Trophoblast cell (in vitro differentiated cells and primary cell): ENCODE results near the gene SP110.
A peak's percentile ranks its signal among the peaks of the same experiment; 100 is the strongest.

Source experiments
- DNase-seq, 2 donors: peaks; one replicate each; pipeline ENCODE4 v3.0.0-alpha.2; 2016
- H2AFZ ChIP-seq: 2 replicates; pipeline ENCODE4 v1.6.1; 2013; ENCODE audit warnings: low read length, moderate library complexity, mild to moderate bottlenecking; ENCODE audit not compliant: insufficient read depth, poor library complexity
- H2AK5ac ChIP-seq: 2 replicates; pipeline ENCODE4 v1.6.1; 2013; ENCODE audit warnings: mild to moderate bottlenecking, low read length
- H2BK120ac ChIP-seq: 2 replicates; pipeline ENCODE4 v1.6.1; 2013; ENCODE audit warnings: low read length, mild to moderate bottlenecking, moderate library complexity; ENCODE audit not compliant: insufficient read depth, poor library complexity
- H2BK12ac ChIP-seq: 2 replicates; pipeline ENCODE4 v1.6.1; 2013; ENCODE audit warnings: mild to moderate bottlenecking, low read length, moderate library complexity
- H2BK5ac ChIP-seq: 2 replicates; pipeline ENCODE4 v1.6.1; 2013; ENCODE audit warnings: low read length, low read depth, moderate library complexity, mild to moderate bottlenecking; ENCODE audit not compliant: poor library complexity
- H3K14ac ChIP-seq: 2 replicates; pipeline ENCODE4 v1.6.1; 2013; ENCODE audit warnings: mild to moderate bottlenecking, low read length
- H3K18ac ChIP-seq: 2 replicates; pipeline ENCODE4 v1.6.1; 2013; ENCODE audit warnings: mild to moderate bottlenecking, low read length
- H3K23ac ChIP-seq: 2 replicates; pipeline ENCODE4 v1.6.1; 2013; ENCODE audit warnings: low read length
- H3K27ac ChIP-seq: 2 replicates; pipeline ENCODE4 v1.5.1; 2013; ENCODE audit warnings: low read depth, mild to moderate bottlenecking, inconsistent platforms, low read length, moderate library complexity
- H3K27me3 ChIP-seq: 2 replicates; pipeline ENCODE4 v1.6.1; 2013; ENCODE audit warnings: inconsistent platforms, mild to moderate bottlenecking, low read length, moderate library complexity; ENCODE audit not compliant: insufficient read depth
- H3K36me3 ChIP-seq, 2 experiments: 1 replicate in 1 of 2; 2 replicates in 1 of 2; pipeline ENCODE4 v1.6.1; 2013; ENCODE audit warnings: low read length in 2 of 2, mild to moderate bottlenecking in 2 of 2, moderate library complexity in 1 of 2; ENCODE audit not compliant: insufficient read depth in 2 of 2, control insufficient read depth in 1 of 2
- H3K4ac ChIP-seq: 2 replicates; pipeline ENCODE4 v1.6.1; 2013; ENCODE audit warnings: low read depth, mild to moderate bottlenecking, low read length, moderate library complexity
- H3K4me1 ChIP-seq, 2 experiments: 1 replicate in 1 of 2; 2 replicates in 1 of 2; pipeline ENCODE4 v1.6.1; 2013; ENCODE audit warnings: low read length in 2 of 2, mild to moderate bottlenecking in 2 of 2, moderate library complexity in 1 of 2; ENCODE audit not compliant: insufficient read depth in 2 of 2, control insufficient read depth in 1 of 2
- H3K4me2 ChIP-seq: 2 replicates; pipeline ENCODE4 v1.6.1; 2013; ENCODE audit warnings: inconsistent platforms, mild to moderate bottlenecking, low read length, moderate library complexity
- H3K4me3 ChIP-seq: 2 replicates; pipeline ENCODE4 v1.5.1; 2013; ENCODE audit warnings: mild to moderate bottlenecking, low read depth, low read length, inconsistent platforms
- H3K79me1 ChIP-seq: one replicate; pipeline ENCODE4 v1.6.1; 2013; ENCODE audit warnings: low read length
- H3K79me2 ChIP-seq: 2 replicates; pipeline ENCODE4 v1.6.1; 2013; ENCODE audit warnings: low read length, mild to moderate bottlenecking; ENCODE audit not compliant: control insufficient read depth, insufficient read depth, poor library complexity
- H3K9ac ChIP-seq: 2 replicates; pipeline ENCODE4 v1.6.1; 2013; ENCODE audit warnings: mild to moderate bottlenecking, low read length
- H3K9me3 ChIP-seq: 2 replicates; pipeline ENCODE4 v1.6.1; 2013; ENCODE audit warnings: low read depth, mild to moderate bottlenecking, control low read depth, inconsistent platforms, low read length; ENCODE audit not compliant: insufficient read depth
- H4K12ac ChIP-seq: 2 replicates; pipeline ENCODE4 v1.6.1; 2013; ENCODE audit warnings: low read depth, mild to moderate bottlenecking, low read length, moderate library complexity
- H4K8ac ChIP-seq: 2 replicates; pipeline ENCODE4 v1.6.1; 2013; ENCODE audit warnings: low read depth, mild to moderate bottlenecking, low read length, moderate library complexity
- H4K91ac ChIP-seq: one replicate; pipeline ENCODE4 v1.6.1; 2013; ENCODE audit warnings: low read depth, mild to moderate bottlenecking, low read length, moderate library complexity
- WGBS: extraction: QIAGEN DNeasy Blood & Tissue Kit; methylation state at CpG from one replicate; pipeline ENCODE4 v1.1.7; 2013; ENCODE audit warnings: missing lambda C conversion rate; ENCODE audit not compliant: insufficient read length, insufficient coverage; ENCODE audit errors: extremely low coverage; 5-methylcytosine and 5-hydroxymethylcytosine counted together

Gene SP110

DNA sequence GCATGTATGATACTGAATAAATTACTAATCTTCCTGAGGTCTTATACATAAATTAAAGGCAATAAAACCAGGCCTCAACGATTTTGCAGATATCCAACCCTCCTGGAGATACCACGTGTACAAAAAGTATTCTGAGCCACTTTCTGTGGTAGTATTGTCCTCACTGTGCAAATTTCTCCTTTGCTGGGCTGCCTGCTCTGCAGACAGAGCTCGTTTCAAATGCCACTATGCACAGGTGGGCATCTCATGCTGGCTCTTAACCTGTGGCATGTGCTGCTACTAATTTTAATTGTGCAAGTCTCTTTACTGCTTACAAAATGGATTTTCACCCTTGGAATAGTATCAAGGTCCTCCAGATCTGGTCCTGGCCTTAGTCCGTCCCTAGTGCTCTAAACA, 84.7 kb downstream of the SP110 start:
- no peaks in the 10 kb centered on the region for H3K4me1 ChIP-seq
- no peak overlapping the region for H3K4ac ChIP-seq
- no peaks in the 10 kb centered on the region for H3K36me3 ChIP-seq
- no peak overlapping the region for H3K9ac ChIP-seq
- H4K8ac ChIP-seq, result no peak overlapping the region
- peaks cover 2% of the 10 kb centered on the region for H3K9me3 ChIP-seq
- H3K14ac ChIP-seq, result no peak overlapping the region
- H3K4me2 ChIP-seq, result no peak overlapping the region
- no peaks in the 10 kb centered on the region for H3K79me1 ChIP-seq
- no CpG with 5 or more reads among the region's 4 CpGs for WGBS
- H3K18ac ChIP-seq, result no peak overlapping the region
- H3K27me3 ChIP-seq, result no peaks in the 10 kb centered on the region
- H2AFZ ChIP-seq, result no peak overlapping the region
- no peak overlapping the region for H2AK5ac ChIP-seq
- no peak overlapping the region for H4K91ac ChIP-seq
- no peak overlapping the region for H2BK12ac ChIP-seq
- H4K12ac ChIP-seq, result no peak overlapping the region
- H2BK5ac ChIP-seq, result no peak overlapping the region
- no peak overlapping the region for H3K27ac ChIP-seq
- no peak for DNase-seq
- H2BK120ac ChIP-seq, result no peak overlapping the region
- no peak overlapping the region for H3K23ac ChIP-seq
- H3K4me3 ChIP-seq, result no peak overlapping the region
- no peaks in the 10 kb centered on the region for H3K79me2 ChIP-seq

DNA sequence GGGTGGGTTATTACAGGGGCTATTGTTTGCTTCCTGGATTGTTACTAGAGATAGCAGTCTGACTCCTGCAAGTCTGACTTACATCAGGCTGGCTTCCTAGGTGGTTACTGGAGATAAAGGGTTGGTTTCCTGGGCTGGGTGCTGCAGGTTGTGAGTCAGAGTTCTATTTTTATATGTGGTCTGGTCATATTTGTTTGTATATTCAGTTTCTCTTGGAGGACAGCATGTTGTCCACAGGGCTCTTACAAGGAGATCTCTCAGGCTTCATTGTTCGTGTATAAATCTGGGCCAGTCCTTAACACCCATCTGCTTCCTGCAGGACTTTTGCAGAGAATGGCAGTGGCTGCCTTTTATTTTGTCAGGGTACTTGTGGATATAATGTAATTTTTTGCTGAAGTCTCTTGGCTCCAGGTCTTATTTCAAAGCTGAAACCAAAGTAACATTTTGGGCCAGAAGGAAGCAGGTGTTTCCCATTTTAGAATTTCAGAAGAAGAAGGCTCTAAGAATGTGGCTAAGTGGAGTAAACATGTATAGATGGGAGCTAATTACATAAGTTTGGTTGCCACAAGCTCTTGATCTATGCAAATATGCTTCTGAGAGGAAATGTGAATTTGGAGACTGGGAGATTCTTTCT, 85.2 kb downstream of the SP110 start:
- Histone ChIP-seq H4K91ac (no peak overlapping the region), H2BK12ac (no peak overlapping the region), H3K18ac (no peak overlapping the region), H3K4me1 (no peaks in the 10 kb centered on the region), H2BK5ac (no peak overlapping the region), H3K14ac (no peak overlapping the region), H3K9ac (no peak overlapping the region), H3K23ac (no peak overlapping the region), H2AK5ac (no peak overlapping the region), H2BK120ac (no peak overlapping the region), H4K12ac (no peak overlapping the region), H3K4ac (no peak overlapping the region), H3K27ac (no peak overlapping the region), H2AFZ (no peak overlapping the region), H3K79me1 (no peaks in the 10 kb centered on the region), H3K27me3 (no peaks in the 10 kb centered on the region), H4K8ac (no peak overlapping the region), H3K79me2 (no peaks in the 10 kb centered on the region), H3K9me3 (peaks cover 2% of the 10 kb centered on the region), H3K36me3 (no peaks in the 10 kb centered on the region), H3K4me3 (no peak overlapping the region), H3K4me2 (no peak overlapping the region)
- WGBS, result no CpG with 5 or more reads among the region's 1 CpG
- peak; percentile 48 to 57 for DNase-seq

DNA sequence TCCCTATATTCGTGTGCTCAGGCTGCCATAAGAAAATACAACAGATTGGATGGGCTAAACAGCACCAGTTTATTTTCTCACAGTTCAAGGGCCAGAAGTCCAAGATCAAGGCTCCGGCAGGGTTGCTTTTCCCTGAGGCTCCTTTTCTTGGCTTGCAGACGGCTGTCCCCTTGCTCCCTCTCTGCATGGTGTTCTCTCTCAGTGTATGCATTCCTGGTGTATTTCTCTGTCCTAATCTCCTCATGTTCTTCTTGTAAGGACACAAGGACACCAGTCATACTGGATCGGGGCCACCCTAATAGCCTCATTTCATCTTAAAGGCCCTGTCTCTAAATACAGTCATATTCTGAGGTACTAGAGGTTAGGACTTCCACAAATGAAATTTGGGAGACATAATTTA, 88.4 kb downstream of the SP110 start:
- Histone ChIP-seq H3K79me2 (no peaks in the 10 kb centered on the region), H2BK5ac (no peak overlapping the region), H3K79me1 (no peaks in the 10 kb centered on the region), H3K4me3 (no peak overlapping the region), H3K27ac (no peak overlapping the region), H3K9ac (no peak overlapping the region), H3K4me2 (no peak overlapping the region), H3K9me3 (peaks cover 2% of the 10 kb centered on the region), H4K12ac (no peak overlapping the region), H3K18ac (no peak overlapping the region), H2AFZ (no peak overlapping the region), H3K4ac (no peak overlapping the region), H4K91ac (no peak overlapping the region), H4K8ac (no peak overlapping the region), H3K23ac (no peak overlapping the region), H3K27me3 (no peaks in the 10 kb centered on the region), H3K4me1 (no peaks in the 10 kb centered on the region), H2BK120ac (no peak overlapping the region), H3K36me3 (no peaks in the 10 kb centered on the region), H2BK12ac (no peak overlapping the region), H2AK5ac (no peak overlapping the region), H3K14ac (no peak overlapping the region)
- DNase-seq, result no peak
- WGBS, result no CpG with 5 or more reads among the region's 4 CpGs

DNA sequence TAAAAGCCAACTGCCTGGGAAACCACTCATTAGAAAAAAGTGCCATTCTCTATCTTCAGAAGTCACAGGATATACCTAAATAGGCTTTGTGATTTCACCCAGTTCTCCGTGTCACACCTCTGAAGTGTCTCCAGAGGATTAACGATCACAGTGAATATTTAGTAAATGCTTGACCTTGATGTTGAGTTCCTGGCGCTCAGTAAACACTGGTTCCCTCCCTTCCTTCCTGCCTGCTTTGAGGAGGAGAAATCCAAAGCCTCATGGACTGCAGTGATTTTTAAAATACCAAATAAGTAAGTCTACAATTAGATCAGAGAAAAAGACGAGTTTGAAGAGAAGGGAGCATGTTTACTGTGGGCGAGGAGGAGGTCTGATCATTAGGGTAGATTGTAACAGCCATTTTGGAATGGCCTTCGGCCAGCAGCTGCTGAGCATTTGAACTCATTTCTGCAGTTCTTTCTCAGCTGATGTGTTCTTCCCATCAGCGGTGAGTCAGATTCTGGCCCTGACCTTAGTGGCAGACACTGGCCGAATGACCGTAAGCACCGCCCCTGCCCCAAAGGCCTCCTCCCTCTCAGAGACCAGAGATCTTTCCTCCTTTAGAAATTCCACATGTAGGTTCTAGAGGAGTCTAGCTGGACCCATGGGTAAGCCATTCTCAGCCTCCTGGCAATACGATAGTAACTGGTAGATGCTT, 89.0 kb downstream of the SP110 start:
- H2BK12ac ChIP-seq, result no peak overlapping the region
- WGBS, result no CpG with 5 or more reads among the region's 11 CpGs

More for the DNA sequence above, 89.0 kb downstream of the SP110 start:
- Histone ChIP-seq H3K9me3 (peaks cover 2% of the 10 kb centered on the region), H3K9ac (no peak overlapping the region), H3K4ac (no peak overlapping the region), H3K36me3 (no peaks in the 10 kb centered on the region), H3K23ac (no peak overlapping the region), H4K12ac (no peak overlapping the region), H3K79me2 (no peaks in the 10 kb centered on the region), H4K8ac (no peak overlapping the region), H3K4me1 (no peaks in the 10 kb centered on the region), H3K27me3 (no peaks in the 10 kb centered on the region), H3K79me1 (no peaks in the 10 kb centered on the region), H2AFZ (no peak overlapping the region), H2AK5ac (no peak overlapping the region), H3K4me3 (no peak overlapping the region), H4K91ac (no peak overlapping the region), H3K4me2 (no peak overlapping the region), H2BK120ac (no peak overlapping the region), H3K18ac (no peak overlapping the region), H2BK5ac (no peak overlapping the region), H3K14ac (no peak overlapping the region), H3K27ac (no peak overlapping the region)
- peak; percentile 83 to 87 for DNase-seq
